CD4-positive, alpha-beta T cell treated with Interleukin-1 beta for 1 hour (primary cell): Measurements from ENCODE around the gene FHDC1.
"Not testable (repeated sequence)": the region's sequence is repeated elsewhere in the genome, so short reads cannot be mapped to it uniquely, and the experiment has no call there.

Experiments
- DNase-seq, 2 donors: peaks; one replicate each; pipeline ENCODE4 v3.0.0-alpha.2; 2020 to 2022

Gene FHDC1

DNA sequence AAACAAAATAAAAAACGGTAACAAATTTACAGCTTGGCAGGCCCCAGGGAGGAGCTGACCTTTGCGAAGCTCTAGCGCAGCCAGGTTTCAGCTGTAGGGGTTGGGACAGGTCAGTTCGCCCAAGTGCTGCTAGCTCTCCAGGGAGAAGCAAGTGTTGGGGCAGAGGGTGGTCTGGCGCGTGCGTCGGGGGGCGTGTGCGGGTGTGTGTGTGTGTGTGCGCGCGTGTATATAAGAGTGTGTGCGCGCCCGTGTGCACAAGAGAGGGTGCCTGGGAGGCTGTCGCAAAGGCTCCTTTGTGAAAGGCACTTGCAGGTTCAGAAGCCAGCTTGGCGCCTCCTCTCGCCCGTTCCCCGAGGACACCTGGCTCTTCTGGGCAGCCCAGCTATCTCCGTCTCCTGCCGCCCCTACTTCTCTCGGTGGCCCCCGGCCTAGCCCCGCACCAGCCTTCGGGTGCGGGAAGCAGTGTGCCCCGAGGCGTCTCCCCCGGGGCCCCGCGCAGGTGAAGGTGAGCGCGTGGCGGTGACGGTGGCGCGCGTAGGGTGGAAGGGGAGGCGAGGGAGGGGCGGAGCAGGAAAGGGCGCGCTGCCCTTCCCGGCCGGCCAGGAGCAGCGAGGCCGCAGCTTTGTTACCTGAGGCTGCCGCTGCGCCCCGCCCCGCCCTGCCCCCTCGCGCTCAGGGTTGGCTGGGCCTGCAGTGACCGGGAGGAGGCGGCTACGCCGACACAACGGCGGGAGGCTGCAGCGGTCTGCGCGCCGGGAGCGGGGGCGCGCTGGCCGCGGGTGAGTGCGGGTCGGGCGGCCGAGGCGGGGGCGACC is at the start of gene FHDC1:
Gene FHDC1 (plus strand): TSS at position 693 of the 815 bp plus-strand sequence. CDS start 6,735 bp downstream, outside the sequence.
- no peak for DNase-seq

DNA sequence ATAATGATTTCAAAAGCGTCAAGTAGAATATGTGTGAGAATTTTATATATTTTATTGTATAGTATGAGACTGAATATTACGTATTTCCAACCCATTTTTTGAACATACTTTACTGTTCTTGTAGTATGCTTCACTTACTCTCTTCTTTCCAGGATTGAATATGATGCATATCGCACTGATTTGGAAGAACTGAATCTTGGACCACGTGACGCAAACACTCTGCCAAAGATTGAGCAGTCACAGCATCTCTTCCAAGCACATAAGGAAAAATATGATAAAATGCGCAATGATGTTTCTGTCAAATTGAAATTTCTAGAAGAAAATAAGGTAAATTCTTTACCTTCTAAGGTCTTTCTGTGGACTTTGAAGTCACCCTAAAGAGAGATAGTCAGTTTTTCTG is 48.1 kb upstream of the FHDC1 start:
- DNase-seq = no peak

DNA sequence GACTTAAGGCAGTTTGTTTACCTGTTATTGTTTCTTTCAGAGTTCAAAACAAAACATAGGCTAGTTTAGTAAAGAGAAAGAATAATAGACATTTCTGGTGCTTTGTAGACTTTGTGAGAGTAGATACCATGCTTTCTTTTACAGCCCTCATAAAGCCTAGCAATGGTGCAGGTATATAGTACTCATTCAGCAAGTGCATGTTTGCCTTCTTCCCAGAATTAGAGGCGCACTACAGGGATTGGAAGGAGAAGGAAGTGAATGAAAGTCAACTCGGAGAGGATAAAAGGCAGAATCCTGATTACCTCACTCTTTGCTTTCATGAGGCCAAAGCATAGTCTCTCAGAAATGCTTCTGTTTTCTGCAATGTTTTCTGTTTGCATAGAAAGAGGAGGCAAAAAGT is 43.1 kb upstream of the FHDC1 start:
- no peak for DNase-seq

- no peak for DNase-seq
Observed at GRCh38 chr4:152894673-152895072, 41.5 kb upstream of the FHDC1 start.

DNA sequence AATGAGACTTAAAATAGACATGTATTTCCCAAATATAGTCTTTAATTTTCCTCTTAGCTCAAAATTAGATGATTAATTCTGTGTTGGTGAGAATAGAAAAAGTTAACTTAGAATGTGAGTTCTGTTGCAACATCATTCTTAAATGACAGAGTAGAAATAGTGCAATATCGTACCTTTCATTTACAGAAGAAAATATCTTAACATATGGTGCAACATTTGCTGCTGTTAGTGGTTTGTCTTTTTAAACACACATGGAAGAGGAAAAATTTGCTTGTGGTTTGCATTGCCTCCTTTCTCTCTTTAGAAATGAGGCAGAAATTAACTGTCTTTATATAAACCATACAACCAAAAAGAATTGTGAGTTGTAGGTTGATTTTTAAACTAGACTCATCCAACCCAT is 39.3 kb upstream of the FHDC1 start:
- no peak for DNase-seq

- not testable (repeated sequence) for DNase-seq
Observed at GRCh38 chr4:152898133-152898532, 38.0 kb upstream of the FHDC1 start.

GRCh38 chr4:152898606-152899005 is 37.5 kb upstream of the FHDC1 start:
- no peak for DNase-seq

DNA sequence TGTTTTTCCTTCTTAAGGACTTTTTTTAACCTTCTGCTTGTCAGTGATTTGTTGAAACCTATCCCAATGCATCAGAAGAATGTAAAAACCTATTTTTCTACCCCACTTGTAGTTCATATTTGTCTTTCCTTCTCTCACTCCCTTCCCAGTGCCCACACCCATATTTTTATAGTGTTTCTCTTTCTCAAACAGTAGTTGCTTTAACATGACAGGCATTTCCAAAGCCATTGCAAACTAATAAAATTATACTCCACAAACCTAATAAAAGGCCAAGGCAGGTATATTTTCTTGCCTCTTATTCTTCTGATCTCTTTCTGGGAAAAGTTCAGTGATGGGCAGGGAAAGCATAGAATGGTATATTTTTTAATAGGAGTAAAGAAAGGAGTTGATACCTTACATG is 35.7 kb upstream of the FHDC1 start:
- DNase-seq = no peak

- DNase-seq = no peak
Observed at GRCh38 chr4:152901205-152901604, 34.9 kb upstream of the FHDC1 start.

DNA sequence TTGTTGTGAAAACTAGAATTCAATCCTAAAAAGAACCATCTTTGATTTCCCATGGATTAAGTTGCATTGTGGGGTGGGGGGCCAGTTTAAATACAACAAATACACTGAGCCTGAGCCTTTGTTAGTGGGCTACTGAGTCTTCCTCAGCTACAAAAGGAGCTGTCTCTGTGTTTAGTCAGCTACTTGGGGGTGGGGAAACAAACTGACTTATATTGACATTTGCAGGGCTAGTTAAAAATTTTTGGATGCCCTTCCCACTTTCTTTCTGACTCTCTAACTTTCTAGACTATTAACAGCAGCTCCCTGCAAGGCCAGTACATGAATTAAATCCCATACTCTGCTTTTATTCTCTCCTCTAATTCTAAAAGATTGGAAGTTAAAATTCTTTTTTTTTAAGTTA is 32.5 kb upstream of the FHDC1 start:
- DNase-seq = no peak

- DNase-seq = no peak
Observed at GRCh38 chr4:152909901-152910300, 26.2 kb upstream of the FHDC1 start.

GRCh38 chr4:152910521-152910920 is 25.6 kb upstream of the FHDC1 start:
- no peak for DNase-seq

- no peak for DNase-seq
Observed at GRCh38 chr4:152917543-152918395, 18.4 kb upstream of the FHDC1 start.

GRCh38 chr4:152919826-152920225 is 16.3 kb upstream of the FHDC1 start:
- no peak for DNase-seq

GRCh38 chr4:152920768-152921167 is 15.4 kb upstream of the FHDC1 start:
- no peak for DNase-seq

DNA sequence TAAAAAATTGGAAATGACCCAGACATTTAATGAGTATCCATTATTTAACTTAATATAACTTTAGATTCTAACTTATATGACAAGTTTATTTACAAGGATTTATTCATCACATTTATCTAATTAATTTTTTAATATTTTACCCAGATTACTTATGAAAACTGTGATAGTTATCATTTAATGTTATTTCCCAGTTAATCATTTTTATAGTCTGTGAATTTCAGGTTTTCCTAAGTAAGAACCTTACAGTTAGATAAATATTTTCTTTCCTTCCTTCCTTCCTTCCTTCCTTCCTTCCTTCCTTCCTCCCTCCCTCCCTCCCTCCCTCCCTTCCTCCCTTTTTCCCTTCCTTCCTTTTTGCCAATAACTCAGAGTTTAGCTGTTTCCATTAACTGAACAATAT is 14.8 kb upstream of the FHDC1 start:
- DNase-seq = no peak

- DNase-seq = no peak
Observed at GRCh38 chr4:152925851-152926250, 10.3 kb upstream of the FHDC1 start.

DNA sequence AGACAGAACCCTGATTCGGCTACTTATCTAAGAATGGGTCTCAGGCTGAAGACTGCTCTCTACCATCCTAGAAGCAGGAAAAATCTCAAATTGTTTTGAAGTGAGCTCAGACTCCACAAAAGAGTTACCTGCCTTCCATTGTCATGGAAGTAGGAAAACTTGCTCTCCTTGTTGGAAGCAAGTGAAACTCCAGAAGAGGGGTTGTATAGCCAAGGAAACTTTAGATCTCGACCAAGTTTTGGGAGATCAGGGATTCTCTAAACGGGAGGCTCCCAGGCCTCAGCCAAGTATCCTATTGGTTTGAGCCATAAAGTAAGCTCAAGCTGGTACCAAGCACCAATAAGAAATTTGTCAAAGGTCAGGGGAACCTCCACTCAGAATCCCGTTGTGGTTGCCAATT is 9.2 kb upstream of the FHDC1 start:
- DNase-seq = no peak

DNA sequence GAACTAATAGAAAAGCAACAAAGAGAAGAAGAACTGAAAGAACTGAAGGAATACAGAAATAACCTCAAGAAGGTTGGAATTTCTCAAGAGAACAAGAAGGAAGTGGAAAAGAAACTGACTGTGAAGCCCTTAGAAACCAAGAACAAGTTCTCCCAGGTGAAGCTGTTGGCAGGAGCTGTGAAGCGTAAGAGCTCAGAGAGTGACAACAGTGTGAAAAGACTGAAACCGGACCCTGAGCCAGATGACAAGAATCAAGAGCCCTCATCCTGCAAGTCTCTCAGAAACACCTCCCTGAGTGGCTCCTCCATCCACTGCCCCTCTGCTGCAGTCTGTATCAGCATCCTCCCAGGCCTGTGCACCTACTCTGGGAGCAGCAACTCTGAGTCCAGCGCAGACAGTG is 8.4 kb upstream of the FHDC1 start:
- DNase-seq = no peak

DNA sequence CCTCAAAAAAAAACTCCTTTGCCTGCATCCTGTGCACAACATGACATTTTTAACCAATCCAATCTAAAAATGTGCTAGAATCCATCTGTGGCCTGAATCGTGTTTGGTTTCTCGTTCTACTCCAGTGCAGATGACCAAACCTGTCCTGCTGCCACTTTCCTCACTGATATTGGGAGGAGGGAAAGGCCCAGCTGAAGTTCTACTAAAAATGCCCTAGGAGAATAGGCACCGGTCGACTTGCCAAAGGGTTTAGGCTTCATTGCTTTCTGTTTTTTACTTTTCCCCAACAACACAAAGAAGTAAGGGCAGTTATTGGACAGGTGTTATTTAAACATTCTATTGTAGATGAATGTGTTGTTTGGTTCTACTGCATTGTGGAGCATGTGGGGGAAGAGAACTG is 7.8 kb upstream of the FHDC1 start:
- DNase-seq = no peak

GRCh38 chr4:152929888-152930287 is 6.2 kb upstream of the FHDC1 start:
- no peak for DNase-seq

GRCh38 chr4:152935143-152935542 is 980 bp upstream of the FHDC1 start:
- DNase-seq = no peak

DNA sequence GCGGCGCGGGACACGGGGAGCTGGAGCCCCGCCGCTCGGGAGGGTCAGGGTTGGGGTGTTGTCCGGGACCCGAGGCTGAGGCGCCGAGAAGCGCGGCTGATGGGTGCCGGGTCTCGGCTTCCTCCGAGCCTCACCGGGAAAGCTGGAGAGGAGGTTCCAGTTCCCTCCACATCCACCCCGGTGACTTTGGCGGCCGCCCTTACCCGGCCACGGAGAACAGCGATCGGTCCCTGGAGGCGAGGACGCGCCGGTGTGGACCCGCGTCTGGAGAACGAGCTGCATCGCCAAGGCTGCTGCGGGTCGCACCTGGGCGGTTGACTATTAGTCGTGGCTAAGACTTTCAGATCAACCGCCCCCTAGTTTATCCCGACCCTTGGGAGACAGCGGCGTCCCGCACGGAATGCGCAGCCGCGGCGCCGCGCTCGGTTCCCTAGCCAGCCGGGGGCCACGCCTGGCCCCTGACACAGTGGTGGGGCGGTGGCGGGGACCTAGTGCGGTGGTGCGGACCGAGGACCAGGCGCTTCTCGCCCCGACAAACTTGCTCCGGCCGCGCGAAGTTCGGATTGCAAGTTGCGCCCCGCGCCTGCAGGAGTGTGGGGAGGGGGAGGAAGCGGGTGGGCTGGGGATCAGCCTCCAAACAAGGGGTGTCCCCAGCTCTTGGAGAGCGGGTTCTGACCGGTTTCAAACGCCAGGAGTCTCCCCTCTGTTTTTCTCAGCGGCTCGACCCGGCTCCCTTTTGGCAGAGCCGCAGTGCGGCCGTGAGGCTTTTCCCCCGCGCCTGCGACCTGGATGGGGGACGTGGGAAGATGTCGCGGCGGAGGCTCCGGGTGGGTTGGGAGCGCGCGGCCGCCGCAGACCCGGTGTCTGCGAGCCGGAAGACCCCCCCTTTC is 568 bp downstream of the FHDC1 start:
- no peak for DNase-seq
